Mammary epithelial cell (primary cell): ENCODE data around the gene MGP.

Experiments
- CTCF ChIP-seq, 2 donors: IDR thresholded peaks in 1 of 2; conservative IDR thresholded peaks in 1 of 2; 2 replicates each; pipeline ENCODE4 v1.5.1; 2011 to 2012; ENCODE audit warnings: inconsistent platforms in 2 of 2, low read length in 2 of 2, mild to moderate bottlenecking in 2 of 2, control low read depth in 1 of 2, low read depth in 1 of 2; ENCODE audit not compliant: insufficient read depth in 1 of 2; ENCODE audit errors: extremely low read depth in 1 of 2
- EZH2 ChIP-seq: IDR thresholded peaks from 2 replicates; pipeline ENCODE4 v1.6.1; 2012; ENCODE audit warnings: low read length, inconsistent platforms, borderline replicate concordance

- TF ChIP-seq CTCF (conservative IDR thresholded peaks at IDR 0.05 in 1 of 2, IDR thresholded peaks at IDR 0.05 in 1 of 2; ENCODE audit: extremely low read depth in 1 of 2, insufficient read depth in 1 of 2, low read depth in 1 of 2, low read length in 2 of 2) (no peak), EZH2 (no peak)
These were observed 31.0 kb downstream of the MGP start for GRCh38 chr12:14854586-14855183.
